Activated B cell treated with CpG ODN at 0.5 μM for 24 hours (primary cell): Measurements from ENCODE around the gene RASD2. TPM values are rescaled to one million over a fixed set of nuclear protein-coding genes. Genes with fewer than 3 reads are reported as not detected.

Experiments used
- ATAC-seq: fragments of 200-7000 bp; cut with Tn5 transposase; one replicate; pipeline ENCODE4 v1.10.0; 2021; ENCODE audit warnings: low read depth, mild to moderate bottlenecking, moderate library complexity
- CTCF ChIA-PET: fragments of 350-600 bp; sonication (Branson Sonifier 250); formaldehyde crosslinking; loops from one replicate; lab custom pipeline; 2021; ENCODE audit warnings: antibody characterized with exemption; lab: Charles Lee
- POLR2A ChIA-PET: fragments of 350-600 bp; sonication (Branson Sonifier 250); formaldehyde crosslinking; loops from one replicate; lab custom pipeline; 2021; ENCODE audit warnings: antibody characterized with exemption; lab: Charles Lee
- DNase-seq: peaks from one replicate; pipeline ENCODE4 v3.0.0; 2022
- H3K27ac Mint-ChIP-seq: one replicate; pipeline ENCODE4 v1.8.0; 2020; ENCODE audit warnings: mixed read lengths
- H3K27me3 Mint-ChIP-seq: one replicate; pipeline ENCODE4 v1.8.0; 2021; ENCODE audit warnings: mixed read lengths
- H3K36me3 Mint-ChIP-seq: one replicate; pipeline ENCODE4 v1.8.0; 2021; ENCODE audit warnings: low read depth, mixed read lengths
- H3K4me1 Mint-ChIP-seq: one replicate; pipeline ENCODE4 v1.8.0; 2021; ENCODE audit warnings: mixed read lengths
- H3K4me3 Mint-ChIP-seq: one replicate; pipeline ENCODE4 v1.8.0; 2020; ENCODE audit warnings: mild to moderate bottlenecking, mixed read lengths
- H3K9me3 Mint-ChIP-seq: one replicate; pipeline ENCODE4 v1.8.0; 2020; ENCODE audit warnings: mixed read lengths
- CTCF ChIP-seq: fragments of 200-600 bp; IDR thresholded peaks from one replicate; pipeline ENCODE4 v1.8.0; 2022; ENCODE audit warnings: antibody characterized with exemption, mild to moderate bottlenecking
- intact Hi-C: fragments of 100-400 bp; cut with micrococcal nuclease; formaldehyde crosslinking; loops from one replicate; pipeline ENCODE4 v1.15.1; 2024
- total RNA-seq: library from RNA; stranded (reverse); gene quantifications from 2 replicates; pipeline ENCODE4 v1.2.3, GENCODE V29; 2022

Gene RASD2
- total RNA-seq, 1 donor from 2014 or later: not detected

- no peak overlapping the region for H3K27ac Mint-ChIP-seq
Measured at GRCh38 chr22:35601743-35602615, 61.3 kb downstream of the RASD2 start.

More at GRCh38 chr22:35601743-35602615, 61.3 kb downstream of the RASD2 start:
- DNase-seq (no peak), ATAC-seq (no peak)
- intact Hi-C loops: no loop called here
- H3K4me3 Mint-ChIP-seq: no peak overlapping the region
- peaks cover 16% of the 10 kb centered on the region for H3K27me3 Mint-ChIP-seq
- no peaks in the 10 kb centered on the region for H3K9me3 Mint-ChIP-seq
- no peak for TF ChIP-seq CTCF
- ChIA-PET POLR2A (no interaction called here), CTCF (no interaction called here)
- no peaks in the 10 kb centered on the region for H3K36me3 Mint-ChIP-seq
- no peaks in the 10 kb centered on the region for H3K4me1 Mint-ChIP-seq

Other genes starting within 250 kb of the RASD2 start
- 32.2 and 40.8 TPM in 2 replicates for gene TOM1, start 240.9 kb upstream of the RASD2 start, total RNA-seq
- 13.3 TPM in 2 replicates for gene HMOX1, start 159.7 kb upstream of the RASD2 start, total RNA-seq
- 176 and 178 TPM in 2 replicates for gene MCM5, start 140.7 kb upstream of the RASD2 start, total RNA-seq
- gene MB, start 76.5 kb downstream of the RASD2 start, total RNA-seq: not detected in 2 replicates
- 7.7 and 8.0 TPM in 2 replicates for gene APOL6, start 107.6 kb downstream of the RASD2 start, total RNA-seq
- gene APOL5, start 177.0 kb downstream of the RASD2 start, total RNA-seq: not detected in 2 replicates